GM12878 (cell line): ENCODE results near the gene MEIS2.

ENCODE experiments used
- CBX3 ChIP-seq: fragments of 200-600 bp; sonication (generic); IDR thresholded peaks from 2 replicates; pipeline ENCODE4 v1.6.1; 2016; ENCODE audit warnings: low read depth, borderline replicate concordance
- SUZ12 ChIP-seq: fragments of 200-600 bp; sonication (generic); IDR thresholded peaks from one replicate; pipeline ENCODE4 v1.6.1; 2018; ENCODE audit warnings: antibody characterized with exemption, mild to moderate bottlenecking; ENCODE audit not compliant: unreplicated experiment
- TF ChIP-seq, protein P1 (sequence below), 3 experiments: IDR thresholded peaks in 2 of 3; conservative IDR thresholded peaks in 1 of 3; 2 replicates each; pipeline ENCODE4 v1.5.1; 2011; ENCODE audit warnings: low read depth in 3 of 3, low read length in 3 of 3, mild to moderate bottlenecking in 3 of 3, control low read depth in 2 of 3, moderate library complexity in 2 of 3, inconsistent platforms in 1 of 3, mixed read lengths in 1 of 3; ENCODE audit not compliant: control insufficient read depth in 2 of 3, insufficient read depth in 1 of 3; ENCODE audit errors: extremely low read depth in 1 of 3

DNA sequence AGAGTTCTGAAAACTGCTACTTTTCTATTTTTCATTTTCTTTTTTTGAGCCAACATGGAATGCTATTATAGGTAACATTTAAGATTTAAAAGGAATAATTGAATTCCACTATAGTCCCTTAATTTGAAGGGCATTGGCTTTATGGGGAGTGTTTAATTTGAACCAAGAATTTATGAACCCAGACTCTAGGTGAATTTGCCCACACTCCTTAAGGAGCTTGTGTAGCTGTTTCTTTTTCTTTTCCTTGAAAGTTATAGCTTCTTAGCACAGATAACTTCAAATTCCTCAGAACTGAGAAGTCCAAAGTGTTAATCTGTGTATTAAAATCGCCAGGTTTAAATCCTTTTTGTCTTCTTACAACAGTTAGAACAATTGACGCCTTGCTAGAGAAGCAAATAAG lies 4.7 kb upstream of the MEIS2 start:
- TF ChIP-seq CBX3 (no peak), SUZ12 (no peak)
- TF ChIP-seq, protein P1, sequence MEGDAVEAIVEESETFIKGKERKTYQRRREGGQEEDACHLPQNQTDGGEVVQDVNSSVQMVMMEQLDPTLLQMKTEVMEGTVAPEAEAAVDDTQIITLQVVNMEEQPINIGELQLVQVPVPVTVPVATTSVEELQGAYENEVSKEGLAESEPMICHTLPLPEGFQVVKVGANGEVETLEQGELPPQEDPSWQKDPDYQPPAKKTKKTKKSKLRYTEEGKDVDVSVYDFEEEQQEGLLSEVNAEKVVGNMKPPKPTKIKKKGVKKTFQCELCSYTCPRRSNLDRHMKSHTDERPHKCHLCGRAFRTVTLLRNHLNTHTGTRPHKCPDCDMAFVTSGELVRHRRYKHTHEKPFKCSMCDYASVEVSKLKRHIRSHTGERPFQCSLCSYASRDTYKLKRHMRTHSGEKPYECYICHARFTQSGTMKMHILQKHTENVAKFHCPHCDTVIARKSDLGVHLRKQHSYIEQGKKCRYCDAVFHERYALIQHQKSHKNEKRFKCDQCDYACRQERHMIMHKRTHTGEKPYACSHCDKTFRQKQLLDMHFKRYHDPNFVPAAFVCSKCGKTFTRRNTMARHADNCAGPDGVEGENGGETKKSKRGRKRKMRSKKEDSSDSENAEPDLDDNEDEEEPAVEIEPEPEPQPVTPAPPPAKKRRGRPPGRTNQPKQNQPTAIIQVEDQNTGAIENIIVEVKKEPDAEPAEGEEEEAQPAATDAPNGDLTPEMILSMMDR (IDR thresholded peaks at IDR 0.05 in 2 of 3, conservative IDR thresholded peaks at IDR 0.05 in 1 of 3; ENCODE audit: control insufficient read depth in 2 of 3, extremely low read depth in 1 of 3, insufficient read depth in 1 of 3, low read depth in 3 of 3, low read length in 3 of 3): no peak
